ENCODE data around the gene TRAF2. TPM values are rescaled to one million over a fixed set of nuclear protein-coding genes. Genes with fewer than 3 reads are reported as not detected.

Gene TRAF2
- total and polyA plus RNA-seq, 2 of the 4 experiments (the other 2 are of a cell fraction), result 6.6 to 12.0 TPM

DNA sequence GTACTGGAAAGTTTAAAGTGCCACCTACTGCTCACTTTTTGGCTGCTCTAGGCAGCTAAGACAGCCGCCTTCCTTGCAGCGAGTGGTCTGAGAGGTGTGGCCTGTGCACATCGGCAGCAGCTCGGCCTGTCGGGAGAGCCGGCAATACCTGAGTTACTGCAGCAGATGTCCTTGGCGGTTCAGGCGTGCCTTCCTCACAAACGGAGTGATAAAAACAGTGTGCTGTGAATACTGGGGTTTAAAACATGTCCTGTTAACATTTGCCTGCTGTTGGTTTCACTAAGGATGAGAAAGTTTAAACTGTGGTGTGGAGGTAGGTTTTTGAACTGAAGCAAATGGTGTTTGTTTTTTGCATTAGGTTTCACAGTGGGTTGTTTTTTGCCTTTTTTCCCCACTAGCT lies 12.9 kb downstream of the TRAF2 start:
- POLR2A ChIA-PET (ENCODE audit: unreplicated experiment), result no interaction called here
- Histone ChIP-seq H2BK5ac (ENCODE audit: low read depth, low read length, poor library complexity, severe bottlenecking) (no peak overlapping the region), H3K9me1 (ENCODE audit: insufficient read depth, low read length) (peaks cover 14% of the 10 kb centered on the region; the same call in 1 of the 2 replicates), H3K4me3 (ENCODE audit: insufficient read depth, low read depth, low read length) (no peak overlapping the region), H3K18ac (ENCODE audit: low read depth, low read length) (no peak overlapping the region), H3K4me2 (ENCODE audit: low read depth, low read length) (no peak overlapping the region), H3K4ac (ENCODE audit: low read depth, low read length) (no peak overlapping the region), H3K79me1 (ENCODE audit: low read depth in 1 of 2, low read length in 2 of 2) (peaks cover 22 to 71% of the 10 kb centered on the region in 2 experiments), H2BK20ac (ENCODE audit: low read depth, low read length) (no peak overlapping the region), H3K14ac (replicated peaks; ENCODE audit: low read depth, low read length) (no peak overlapping the region), H2BK120ac (ENCODE audit: low read depth, low read length) (no peak overlapping the region), H4K5ac (ENCODE audit: low read depth, low read length) (no peak overlapping the region), H3K27ac (ENCODE audit: insufficient read depth, low read length) (no peak overlapping the region), H3K4me1 (ENCODE audit: control insufficient read depth, insufficient read depth, low read length) (peaks cover 15% of the 10 kb centered on the region), H4K8ac (ENCODE audit: low read depth in 2 of 2, low read length in 2 of 2) (no peak overlapping the region), H2BK15ac (ENCODE audit: low read depth, low read length) (no peak overlapping the region), H3K27me3 (ENCODE audit: control insufficient read depth, insufficient read depth, low read length) (no peaks in the 10 kb centered on the region), H3K56ac (ENCODE audit: extremely low read depth, insufficient read depth, low read length) (no peak overlapping the region), H4K20me1 (ENCODE audit: insufficient read depth, low read length) (peaks cover 4% of the 10 kb centered on the region), H3K36me3 (ENCODE audit: control insufficient read depth, insufficient read depth, low read length) (peaks cover 16% of the 10 kb centered on the region), H4K91ac (ENCODE audit: insufficient read depth, low read depth, low read length) (no peak overlapping the region), H3K9ac (ENCODE audit: low read depth, low read length) (no peak overlapping the region), H3K9me3 (ENCODE audit: control insufficient read depth, insufficient read depth, low read length) (no peaks in the 10 kb centered on the region), H2AK9ac (replicated peaks; ENCODE audit: low read depth, low read length, poor library complexity) (no peak overlapping the region), H3K23ac (ENCODE audit: low read depth, low read length) (no peak overlapping the region), H2AFZ (replicated peaks; ENCODE audit: low read length, poor library complexity) (no peak overlapping the region), H2AK5ac (ENCODE audit: low read depth, low read length) (no peak overlapping the region)
- no TSS peak for BruUV-seq (replicated peaks)
- in situ Hi-C loops (cut with MboI; ENCODE audit: low sequenced_read_pairs), result no loop called here
- TF ChIP-seq CEBPB (IDR thresholded peaks at IDR 0.05; ENCODE audit: low read depth, low read length) (no peak), FOS (IDR thresholded peaks at IDR 0.05; ENCODE audit: low read depth, low read length) (no peak), BHLHE40 (IDR thresholded peaks at IDR 0.05; ENCODE audit: low read depth, low read length) (no peak), CHD1 (IDR thresholded peaks at IDR 0.05; ENCODE audit: low read depth, low read length) (no peak), MAZ (IDR thresholded peaks at IDR 0.05; ENCODE audit: borderline replicate concordance, low read depth, low read length) (no peak), SMC3 (IDR thresholded peaks at IDR 0.05; ENCODE audit: low read depth, low read length) (no peak), RCOR1 (IDR thresholded peaks at IDR 0.05; ENCODE audit: insufficient replicate concordance, low read length) (no peak), MXI1 (IDR thresholded peaks at IDR 0.05; ENCODE audit: borderline replicate concordance, low read depth, low read length) (no peak), RAD21 (IDR thresholded peaks at IDR 0.05; ENCODE audit: low read length) (no peak), RFX5 (IDR thresholded peaks at IDR 0.05; ENCODE audit: low read depth, low read length) (no peak)
- TF ChIP-seq, protein P1, sequence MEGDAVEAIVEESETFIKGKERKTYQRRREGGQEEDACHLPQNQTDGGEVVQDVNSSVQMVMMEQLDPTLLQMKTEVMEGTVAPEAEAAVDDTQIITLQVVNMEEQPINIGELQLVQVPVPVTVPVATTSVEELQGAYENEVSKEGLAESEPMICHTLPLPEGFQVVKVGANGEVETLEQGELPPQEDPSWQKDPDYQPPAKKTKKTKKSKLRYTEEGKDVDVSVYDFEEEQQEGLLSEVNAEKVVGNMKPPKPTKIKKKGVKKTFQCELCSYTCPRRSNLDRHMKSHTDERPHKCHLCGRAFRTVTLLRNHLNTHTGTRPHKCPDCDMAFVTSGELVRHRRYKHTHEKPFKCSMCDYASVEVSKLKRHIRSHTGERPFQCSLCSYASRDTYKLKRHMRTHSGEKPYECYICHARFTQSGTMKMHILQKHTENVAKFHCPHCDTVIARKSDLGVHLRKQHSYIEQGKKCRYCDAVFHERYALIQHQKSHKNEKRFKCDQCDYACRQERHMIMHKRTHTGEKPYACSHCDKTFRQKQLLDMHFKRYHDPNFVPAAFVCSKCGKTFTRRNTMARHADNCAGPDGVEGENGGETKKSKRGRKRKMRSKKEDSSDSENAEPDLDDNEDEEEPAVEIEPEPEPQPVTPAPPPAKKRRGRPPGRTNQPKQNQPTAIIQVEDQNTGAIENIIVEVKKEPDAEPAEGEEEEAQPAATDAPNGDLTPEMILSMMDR (conservative IDR thresholded peaks at IDR 0.05; ENCODE audit: low read depth, low read length), result no peak
- TF ChIP-seq, protein P2, sequence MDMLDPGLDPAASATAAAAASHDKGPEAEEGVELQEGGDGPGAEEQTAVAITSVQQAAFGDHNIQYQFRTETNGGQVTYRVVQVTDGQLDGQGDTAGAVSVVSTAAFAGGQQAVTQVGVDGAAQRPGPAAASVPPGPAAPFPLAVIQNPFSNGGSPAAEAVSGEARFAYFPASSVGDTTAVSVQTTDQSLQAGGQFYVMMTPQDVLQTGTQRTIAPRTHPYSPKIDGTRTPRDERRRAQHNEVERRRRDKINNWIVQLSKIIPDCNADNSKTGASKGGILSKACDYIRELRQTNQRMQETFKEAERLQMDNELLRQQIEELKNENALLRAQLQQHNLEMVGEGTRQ (IDR thresholded peaks at IDR 0.05; ENCODE audit: low read depth, low read length), result no peak
- dilution Hi-C loops (cut with HindIII; ENCODE audit: low sequenced_read_pairs, unreplicated experiment), result no loop called here
- ATAC-seq (ENCODE audit: low read depth) (no peak), DNase-seq (no peak)
- intact Hi-C loops (cut with micrococcal nuclease), result no loop called here
- WGBS, 2 experiments (ENCODE audit: extremely low coverage in 2 of 2, insufficient read length in 1 of 2), result 85% methylated on average over 9 of the region's 9 CpGs; no CpG with 5 or more reads in 1 of the 2 experiments
- CTCF ChIA-PET, result interaction anchor here (0.6 kb wide), 1 partner anchor 424 kb away, joined by 3 read pairs; no protein-coding TSS in a partner anchor
